Ishikawa (cell line): ENCODE data around the gene ERCC6L2.

Experiments
- CEBPB ChIP-seq: IDR thresholded peaks from 2 replicates; pipeline ENCODE4 v1.6.1; 2012
- EGR1 ChIP-seq: IDR thresholded peaks from 2 replicates; pipeline ENCODE4 v1.6.1; 2012
- FOXM1 ChIP-seq: IDR thresholded peaks from 2 replicates; pipeline ENCODE4 v1.6.1; 2012; ENCODE audit warnings: low read depth, borderline replicate concordance
- MAX ChIP-seq: IDR thresholded peaks from 2 replicates; pipeline ENCODE4 v1.6.1; 2012
- NFIC ChIP-seq: IDR thresholded peaks from 2 replicates; pipeline ENCODE4 v1.6.1; 2012
- RAD21 ChIP-seq: IDR thresholded peaks from 2 replicates; pipeline ENCODE4 v1.6.1; 2012; ENCODE audit warnings: low read depth
- REST ChIP-seq: IDR thresholded peaks from 2 replicates; pipeline ENCODE4 v1.6.1; 2012; ENCODE audit warnings: low read depth, mild to moderate bottlenecking
- TAF1 ChIP-seq: IDR thresholded peaks from 2 replicates; pipeline ENCODE4 v1.6.1; 2012; ENCODE audit warnings: low read depth, mild to moderate bottlenecking
- TCF12 ChIP-seq: IDR thresholded peaks from 2 replicates; pipeline ENCODE4 v1.6.1; 2012; ENCODE audit warnings: low read depth
- TEAD4 ChIP-seq: IDR thresholded peaks from 2 replicates; pipeline ENCODE4 v1.6.1; 2012
- YY1 ChIP-seq: IDR thresholded peaks from 2 replicates; pipeline ENCODE4 v1.6.1; 2012; ENCODE audit warnings: low read depth
- ZBTB7A ChIP-seq: IDR thresholded peaks from 2 replicates; pipeline ENCODE4 v1.6.1; 2012; ENCODE audit warnings: low read depth

The ERCC6L2 gene

GRCh38 chr9:96015876-96016686 is 140.6 kb downstream of the ERCC6L2 start:
- TF ChIP-seq EGR1 (no peak), CEBPB (no peak), RAD21 (no peak), TCF12 (no peak), NFIC (no peak), TAF1 (no peak), YY1 (no peak), ZBTB7A (no peak), REST (no peak), FOXM1 (no peak), MAX (no peak), TEAD4 (no peak)
